ENCODE results near the gene PCSK6.

PCSK6 gene

DNA sequence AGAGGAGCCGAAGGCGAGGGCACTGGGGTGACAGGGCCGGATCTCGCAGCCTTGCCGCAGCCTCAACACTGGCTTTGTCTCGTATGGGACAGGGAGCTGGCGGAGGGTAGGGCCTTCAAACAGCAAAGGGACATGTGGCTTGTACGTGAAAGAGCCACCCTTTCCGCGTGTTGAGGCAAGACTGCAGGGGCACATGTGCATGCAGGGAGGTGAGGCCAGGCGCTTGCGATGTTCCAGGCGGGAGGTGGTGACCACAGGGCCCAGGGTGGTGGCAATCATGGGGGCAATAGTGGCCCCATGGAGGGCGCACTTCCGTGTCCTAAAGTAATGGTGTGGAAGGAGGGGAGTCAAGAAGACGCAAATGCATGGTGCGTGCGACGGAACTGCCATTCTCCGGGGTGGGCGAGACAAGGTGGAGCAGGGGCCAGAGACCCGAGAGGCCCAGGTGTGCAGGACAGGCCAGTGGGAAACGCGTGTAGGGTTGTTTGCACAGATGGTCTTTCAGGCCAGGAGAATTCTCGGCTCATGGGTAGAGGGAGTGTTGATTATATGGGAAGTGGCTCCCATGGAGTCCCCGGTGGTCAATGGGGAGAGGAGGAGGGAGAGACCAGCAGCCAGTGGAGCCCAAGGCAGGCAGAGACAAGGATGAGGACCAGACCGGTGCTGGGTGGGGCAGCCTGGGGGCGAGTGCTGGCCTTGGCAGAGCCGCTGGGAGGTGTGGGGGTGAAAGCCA lies 45.8 kb upstream of the PCSK6 start:
- TF ChIP-seq, protein P1, sequence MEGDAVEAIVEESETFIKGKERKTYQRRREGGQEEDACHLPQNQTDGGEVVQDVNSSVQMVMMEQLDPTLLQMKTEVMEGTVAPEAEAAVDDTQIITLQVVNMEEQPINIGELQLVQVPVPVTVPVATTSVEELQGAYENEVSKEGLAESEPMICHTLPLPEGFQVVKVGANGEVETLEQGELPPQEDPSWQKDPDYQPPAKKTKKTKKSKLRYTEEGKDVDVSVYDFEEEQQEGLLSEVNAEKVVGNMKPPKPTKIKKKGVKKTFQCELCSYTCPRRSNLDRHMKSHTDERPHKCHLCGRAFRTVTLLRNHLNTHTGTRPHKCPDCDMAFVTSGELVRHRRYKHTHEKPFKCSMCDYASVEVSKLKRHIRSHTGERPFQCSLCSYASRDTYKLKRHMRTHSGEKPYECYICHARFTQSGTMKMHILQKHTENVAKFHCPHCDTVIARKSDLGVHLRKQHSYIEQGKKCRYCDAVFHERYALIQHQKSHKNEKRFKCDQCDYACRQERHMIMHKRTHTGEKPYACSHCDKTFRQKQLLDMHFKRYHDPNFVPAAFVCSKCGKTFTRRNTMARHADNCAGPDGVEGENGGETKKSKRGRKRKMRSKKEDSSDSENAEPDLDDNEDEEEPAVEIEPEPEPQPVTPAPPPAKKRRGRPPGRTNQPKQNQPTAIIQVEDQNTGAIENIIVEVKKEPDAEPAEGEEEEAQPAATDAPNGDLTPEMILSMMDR (IDR thresholded peaks at IDR 0.05; ENCODE audit: low read depth, low read length) = no peak
- no peak for DNase-seq (ENCODE audit: low read depth in 2 of 2)
- H3K4me3 ChIP-seq (replicated peaks in 1 of 2; ENCODE audit: low read depth in 2 of 2, low read length in 2 of 2) = no peak overlapping the region

DNA sequence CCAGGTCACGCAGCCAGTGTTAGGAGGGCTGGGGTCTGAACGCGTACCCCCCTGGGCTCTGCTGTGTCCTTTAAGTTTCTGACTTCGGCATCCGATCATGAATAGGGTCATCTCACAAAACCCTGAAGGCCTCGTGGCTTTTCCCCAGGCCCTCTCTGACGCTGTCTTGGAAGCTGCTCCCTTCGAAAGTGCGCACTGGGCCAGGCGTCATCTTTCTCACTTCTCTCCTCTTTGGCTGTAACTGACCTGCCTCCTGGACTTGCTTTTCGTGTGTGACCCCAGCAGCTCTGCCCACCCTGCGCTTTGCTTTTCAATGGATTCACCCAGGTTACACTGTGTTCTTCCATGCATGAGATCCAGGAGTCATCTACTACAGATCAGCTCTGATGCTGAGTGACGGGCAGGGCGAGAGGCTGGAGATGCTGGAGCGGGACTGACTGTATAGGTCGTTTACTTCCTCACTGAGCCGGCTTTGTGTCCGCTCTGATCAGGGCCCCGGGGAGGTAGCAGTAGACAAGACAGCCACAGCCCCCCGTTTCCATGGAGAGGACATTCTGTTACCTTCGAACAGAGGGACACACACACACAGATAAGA lies 45.0 kb upstream of the PCSK6 start:
- DNase-seq (ENCODE audit: low read depth in 2 of 2) = no peak
- no peak overlapping the region for H3K4me3 ChIP-seq (replicated peaks in 1 of 2; ENCODE audit: low read depth in 2 of 2, low read length in 2 of 2)
- TF ChIP-seq, protein P1 (IDR thresholded peaks at IDR 0.05; ENCODE audit: low read depth, low read length) = no peak

- H3K4me3 ChIP-seq (replicated peaks in 1 of 2; ENCODE audit: low read depth in 2 of 2, low read length in 2 of 2) = no peak overlapping the region
- no peak for DNase-seq (ENCODE audit: low read depth in 2 of 2)
- TF ChIP-seq, protein P1 (IDR thresholded peaks at IDR 0.05; ENCODE audit: low read depth, low read length) = no peak
Observed at GRCh38 chr15:101533371-101534140, 44.0 kb upstream of the PCSK6 start.

- DNase-seq (ENCODE audit: low read depth in 2 of 2) = no peak
- H3K4me3 ChIP-seq (replicated peaks in 1 of 2; ENCODE audit: low read depth in 2 of 2, low read length in 2 of 2) = no peak overlapping the region
- TF ChIP-seq, protein P1 (IDR thresholded peaks at IDR 0.05; ENCODE audit: low read depth, low read length) = no peak
Observed at GRCh38 chr15:101532865-101533264, 43.4 kb upstream of the PCSK6 start.

- H3K4me3 ChIP-seq (replicated peaks in 1 of 2; ENCODE audit: low read depth in 2 of 2, low read length in 2 of 2) = no peak overlapping the region
- no peak for DNase-seq (ENCODE audit: low read depth in 2 of 2)
- TF ChIP-seq, protein P1 (IDR thresholded peaks at IDR 0.05; ENCODE audit: low read depth, low read length) = no peak
Observed at GRCh38 chr15:101531170-101531569, 41.7 kb upstream of the PCSK6 start.

- DNase-seq (ENCODE audit: low read depth in 2 of 2) = no peak
- TF ChIP-seq, protein P1 (IDR thresholded peaks at IDR 0.05; ENCODE audit: low read depth, low read length) = no peak
- no peak overlapping the region for H3K4me3 ChIP-seq (replicated peaks in 1 of 2; ENCODE audit: low read depth in 2 of 2, low read length in 2 of 2)
Observed at GRCh38 chr15:101530224-101530958, 40.9 kb upstream of the PCSK6 start.

All from cardiac fibroblast (primary cell).